MM.1S (cell line): ENCODE results near the gene TFAP2B.

Experiments
- CTCF ChIP-seq: fragments of 300-600 bp; sonication (generic); IDR thresholded peaks from 2 replicates; pipeline ENCODE4 v1.5.1; 2016; ENCODE audit warnings: antibody characterized with exemption, low read length, mixed read lengths
- EZH2phosphoT487 ChIP-seq: fragments of 300-600 bp; sonication (generic); IDR thresholded peaks from 2 replicates; pipeline ENCODE4 v1.6.1; 2018; ENCODE audit warnings: antibody characterized with exemption, low read length

GRCh38 chr6:50818020-50818419, 651 bp upstream of the TFAP2B start:
- TF ChIP-seq CTCF (no peak), EZH2phosphoT487 (no peak)
